H1 (cell line): ENCODE results near the gene SUPT20H. TPM values are rescaled to one million over a fixed set of nuclear protein-coding genes. Genes with fewer than 3 reads are reported as not detected.

Experiments
- CTCF ChIA-PET: fragments of 300-600 bp; sonication (Branson Sonifier 250); formaldehyde crosslinking; loops from one replicate; lab custom pipeline; 2021; ENCODE audit not compliant: partially characterized antibody; lab: Charles Lee
- POLR2A ChIA-PET: fragments of 300-600 bp; sonication (Branson Sonifier 250); formaldehyde crosslinking; loops from one replicate; lab custom pipeline; 2021; ENCODE audit warnings: inconsistent platforms; ENCODE audit not compliant: partially characterized antibody; lab: Charles Lee
- DNase-seq, 2 experiments: peaks; one replicate each; pipeline versions ENCODE4 v3.0.0 to v3.0.0-alpha.2; 2010 to 2022; ENCODE audit warnings: low spot score in 2 of 2, low read depth in 1 of 2, mixed read lengths in 1 of 2
- FAIRE-seq: peaks from 2 replicates; lab custom pipeline; 2011; peaks lifted over from hg19 to GRCh38; lab: Jason Lieb, UNC
- H2AFZ ChIP-seq: 2 replicates; pipeline ENCODE4 v1.8.1; 2012; ENCODE audit warnings: low read length, inconsistent platforms
- H2AK5ac ChIP-seq: 2 replicates; pipeline ENCODE4 v1.6.1; 2013; ENCODE audit warnings: low read depth, low read length
- H2BK120ac ChIP-seq: replicated peaks from 2 replicates; pipeline ENCODE3; 2013; ENCODE audit warnings: low read depth, low read length, inconsistent platforms
- H2BK12ac ChIP-seq: 2 replicates; pipeline ENCODE4 v1.6.1; 2013; ENCODE audit warnings: low read depth, low read length
- H2BK15ac ChIP-seq: 2 replicates; pipeline ENCODE4 v1.6.1; 2013; ENCODE audit warnings: low read length
- H2BK20ac ChIP-seq: 2 replicates; pipeline ENCODE4 v1.6.1; 2013; ENCODE audit warnings: low read length
- H2BK5ac ChIP-seq: 2 replicates; pipeline ENCODE4 v1.6.1; 2013; ENCODE audit warnings: low read depth, low read length
- H3K14ac ChIP-seq: 2 replicates; pipeline ENCODE4 v1.6.1; 2013; ENCODE audit warnings: inconsistent platforms; ENCODE audit not compliant: insufficient read length
- H3K18ac ChIP-seq: 2 replicates; pipeline ENCODE4 v1.6.1; 2013; ENCODE audit warnings: low read length; ENCODE audit errors: extremely low read depth
- H3K23ac ChIP-seq: 2 replicates; pipeline ENCODE4 v1.6.1; 2013; ENCODE audit warnings: inconsistent platforms; ENCODE audit not compliant: insufficient read length
- H3K23me2 ChIP-seq: 2 replicates; pipeline ENCODE4 v1.6.1; 2013; ENCODE audit warnings: low read depth, low read length
- H3K27ac ChIP-seq: 2 replicates; pipeline ENCODE4 v1.6.1; 2011; ENCODE audit warnings: low read depth, low read length, inconsistent platforms
- H3K27me3 ChIP-seq, 4 experiments: replicated peaks in 1 of 4; 1 replicate in 1 of 4; 2 replicates in 3 of 4; pipeline versions ENCODE4 v1.6.1 to v1.8.1; 2011 to 2013; ENCODE audit warnings: low read length in 3 of 4, mild to moderate bottlenecking in 3 of 4, inconsistent platforms in 2 of 4, mixed read lengths in 2 of 4, moderate library complexity in 1 of 4; ENCODE audit not compliant: control insufficient read depth in 3 of 4, insufficient read depth in 3 of 4; ENCODE audit errors: extremely low read depth in 1 of 4
- H3K36me3 ChIP-seq, 4 experiments: 2 replicates each; pipeline versions ENCODE4 v1.6.1 to v1.8.1; 2011 to 2013; ENCODE audit warnings: mild to moderate bottlenecking in 4 of 4, low read length in 3 of 4, moderate library complexity in 2 of 4, control low read depth in 1 of 4, inconsistent platforms in 1 of 4; ENCODE audit not compliant: insufficient read depth in 4 of 4, control insufficient read depth in 2 of 4
- H3K4ac ChIP-seq: replicated peaks from 2 replicates; pipeline ENCODE3; 2013; ENCODE audit warnings: low read length, low read depth, mixed read lengths, inconsistent platforms; ENCODE audit not compliant: insufficient read length
- H3K4me1 ChIP-seq, 4 experiments: replicated peaks in 1 of 4; 1 replicate in 1 of 4; 2 replicates in 3 of 4; pipeline versions ENCODE4 v1.6.1 to v1.8.1; 2011 to 2013; ENCODE audit warnings: low read length in 3 of 4, inconsistent platforms in 2 of 4, mixed read lengths in 1 of 4; ENCODE audit not compliant: insufficient read depth in 4 of 4, control insufficient read depth in 3 of 4
- H3K4me2 ChIP-seq, 2 experiments: 2 replicates each; pipeline versions ENCODE4 v1.6.1 to v1.8.1; 2011 to 2013; ENCODE audit warnings: low read depth in 2 of 2, low read length in 2 of 2, control low read depth in 1 of 2, inconsistent platforms in 1 of 2, mild to moderate bottlenecking in 1 of 2; ENCODE audit not compliant: insufficient read depth in 1 of 2
- H3K4me3 ChIP-seq, 4 experiments: fragments of 200-600, 300-600 bp in 1 of 4; sonication (generic), shearing (Covaris generic), sonication (Bioruptor Twin) in 1 of 4; 2 replicates each; pipeline versions ENCODE4 v1.5.1 to v1.8.1; 2011 to 2016; ENCODE audit warnings: low read length in 4 of 4, low read depth in 3 of 4, control low read depth in 2 of 4, inconsistent platforms in 2 of 4, mild to moderate bottlenecking in 2 of 4, mixed read lengths in 1 of 4, moderate library complexity in 1 of 4; ENCODE audit not compliant: insufficient read depth in 2 of 4; ENCODE audit errors: extremely low read depth in 1 of 4
- H3K56ac ChIP-seq: replicated peaks from 2 replicates; pipeline ENCODE3; 2013; ENCODE audit warnings: low read depth, mild to moderate bottlenecking, mixed read lengths, low read length, inconsistent platforms; ENCODE audit not compliant: insufficient read length
- H3K79me1 ChIP-seq: 2 replicates; pipeline ENCODE4 v1.6.1; 2013; ENCODE audit warnings: low read depth, low read length, control low read depth
- H3K79me2 ChIP-seq, 2 experiments: 2 replicates each; pipeline versions ENCODE4 v1.6.1 to v1.8.1; 2012 to 2013; ENCODE audit warnings: low read length in 2 of 2, mild to moderate bottlenecking in 2 of 2, inconsistent platforms in 1 of 2; ENCODE audit not compliant: insufficient read depth in 2 of 2, control insufficient read depth in 1 of 2
- H3K9ac ChIP-seq, 4 experiments: replicated peaks in 1 of 4; 1 replicate in 1 of 4; 2 replicates in 3 of 4; pipeline versions ENCODE4 v1.6.1 to v1.8.1; 2011 to 2013; ENCODE audit warnings: low read depth in 3 of 4, low read length in 3 of 4, control low read depth in 2 of 4, mild to moderate bottlenecking in 2 of 4, moderate library complexity in 2 of 4, inconsistent platforms in 1 of 4; ENCODE audit errors: extremely low read depth in 1 of 4
- H3K9me3 ChIP-seq, 2 experiments: 2 replicates each; pipeline versions ENCODE4 v1.6.1 to v1.8.1; 2012 to 2013; ENCODE audit warnings: mild to moderate bottlenecking in 2 of 2, moderate library complexity in 2 of 2, control low read depth in 1 of 2, inconsistent platforms in 1 of 2, low read depth in 1 of 2, low read length in 1 of 2, mixed read lengths in 1 of 2; ENCODE audit not compliant: insufficient read depth in 2 of 2
- H4K20me1 ChIP-seq, 2 experiments: replicated peaks in 1 of 2; 2 replicates each; pipeline versions ENCODE3 to v1.8.1; 2011 to 2013; ENCODE audit warnings: inconsistent platforms in 2 of 2, low read length in 2 of 2, mild to moderate bottlenecking in 1 of 2; ENCODE audit not compliant: insufficient read depth in 2 of 2, control insufficient read depth in 1 of 2
- H4K5ac ChIP-seq: 2 replicates; pipeline ENCODE4 v1.6.1; 2013; ENCODE audit warnings: low read length, low read depth, mixed read lengths, inconsistent platforms; ENCODE audit not compliant: insufficient read length
- H4K8ac ChIP-seq: 2 replicates; pipeline ENCODE4 v1.8.0; 2013; ENCODE audit warnings: mild to moderate bottlenecking, moderate library complexity, low read length, inconsistent platforms; ENCODE audit not compliant: insufficient read depth; ENCODE audit errors: extremely low read depth
- H4K91ac ChIP-seq: replicated peaks from 2 replicates; pipeline ENCODE3; 2013; ENCODE audit warnings: low read length, mixed read lengths, inconsistent platforms; ENCODE audit not compliant: insufficient read length
- ATF2 ChIP-seq: IDR thresholded peaks from 2 replicates; pipeline ENCODE4 v1.6.1; 2012; ENCODE audit warnings: low read length, inconsistent platforms
- BCL11A ChIP-seq, 2 experiments: IDR thresholded peaks; one replicate each; pipeline ENCODE4 v1.6.1; 2011; ENCODE audit warnings: low read depth in 2 of 2, low read length in 2 of 2, mild to moderate bottlenecking in 2 of 2
- CBX5 ChIP-seq: fragments of 300-800, 300-1000 bp; sonication (generic); IDR thresholded peaks from 2 replicates; pipeline ENCODE4 v1.7.1; 2016; ENCODE audit warnings: antibody characterized with exemption, low read length, low read depth
- GABPA ChIP-seq: IDR thresholded peaks from 2 replicates; pipeline ENCODE4 v1.6.1; 2011; ENCODE audit warnings: mild to moderate bottlenecking, low read length, moderate library complexity, borderline replicate concordance; ENCODE audit not compliant: insufficient read depth
- HDAC2 ChIP-seq, 2 experiments: fragments of 300-600 bp in 1 of 2; sonication (generic) in 1 of 2; IDR thresholded peaks; 2 replicates each; pipeline ENCODE4 v1.6.1; 2011 to 2012; ENCODE audit warnings: low read depth in 2 of 2, low read length in 2 of 2, mild to moderate bottlenecking in 2 of 2, moderate library complexity in 2 of 2, borderline replicate concordance in 1 of 2, inconsistent platforms in 1 of 2
- KDM4A ChIP-seq: IDR thresholded peaks from one replicate; pipeline ENCODE4 v1.7.1; 2012; ENCODE audit warnings: low read depth, mild to moderate bottlenecking, moderate library complexity, low read length, inconsistent platforms; ENCODE audit not compliant: severe bottlenecking
- SIN3A ChIP-seq, 2 experiments: IDR thresholded peaks in 1 of 2; conservative IDR thresholded peaks in 1 of 2; 2 replicates each; pipeline ENCODE4 v1.6.1; 2011 to 2012; ENCODE audit warnings: low read length in 2 of 2, improper control_type of control experiment in 1 of 2, low read depth in 1 of 2, mild to moderate bottlenecking in 1 of 2
- SP4 ChIP-seq: IDR thresholded peaks from 2 replicates; pipeline ENCODE4 v1.6.1; 2012; ENCODE audit warnings: low read length, inconsistent platforms
- USF2 ChIP-seq: IDR thresholded peaks from 2 replicates; pipeline ENCODE4 v1.6.1; 2011; ENCODE audit warnings: low read length, improper control_type of control experiment
- ZNF274 ChIP-seq: IDR thresholded peaks from 2 replicates; pipeline ENCODE4 v1.7.0; 2012; ENCODE audit warnings: low read length, borderline replicate concordance; ENCODE audit errors: extremely low read depth
- WGBS, 2 experiments: shearing (Covaris generic) in 1 of 2; methylation state at CpG; one replicate each; pipeline versions ENCODE4 v1.1.6 to v1.1.7; 2013 to 2015; ENCODE audit warnings: low lambda C conversion rate in 2 of 2, mixed read lengths in 2 of 2, inconsistent platforms in 1 of 2, low coverage in 1 of 2, missing lambda C conversion rate in 1 of 2; ENCODE audit not compliant: insufficient replicate concordance in 2 of 2, insufficient coverage in 1 of 2, insufficient read length in 1 of 2; ENCODE audit errors: extremely low coverage in 1 of 2, missing lambda C conversion rate in 1 of 2; 5-methylcytosine and 5-hydroxymethylcytosine counted together
- polyA plus RNA-seq, 7 experiments: library from polyadenylated mRNA; depleted of rRNA in 3 of 7; stranded (reverse) in 5 of 7; unstranded in 2 of 7; fragments of >200 nt in 5 of 7; fragments of 200-250 nt in 2 of 7; gene quantifications; 1 replicate in 5 of 7; 2 replicates in 1 of 7; 4 replicates in 1 of 7; pipeline versions ENCODE4 v1.2.1 to v1.2.3, GENCODE V29; 2011 to 2013; ENCODE audit warnings: missing spikeins in 2 of 7, mixed read lengths in 2 of 7
- total RNA-seq: library from RNA; stranded (reverse); fragmentation: NEBNext Ultra II Directional; extraction: Animal tissue kit (Norgen Biotek cat#: 25700); gene quantifications from 2 replicates; pipeline ENCODE4 v1.2.1, GENCODE V29; 2021

SUPT20H gene
- total and polyA plus RNA-seq, 2 of the 8 experiments (the other 6 are each of a cell fraction or from before 2014, with no cell fraction given), result 69.2 to 75.1 TPM

GRCh38 chr13:37027639-37028038 lies 31.8 kb downstream of the SUPT20H start:
- ChIA-PET CTCF (no interaction called here), POLR2A (interaction anchor here (1.3 kb wide), 1 partner anchor 27 kb away, joined by 5 read pairs; the partner anchor contains the start of gene EXOSC8)
- FAIRE-seq (no peak), DNase-seq (no peak)
- Histone ChIP-seq H3K4ac (no peak overlapping the region), H4K91ac (no peak overlapping the region), H2AK5ac (no peak overlapping the region), H2BK5ac (no peak overlapping the region), H3K27me3 (no peaks in the 10 kb centered on the region), H3K79me1 (no peaks in the 10 kb centered on the region), H3K23ac (no peak overlapping the region), H3K36me3 (peaks cover 14 to 93% (median 37%) of the 10 kb centered on the region in 4 experiments), H3K4me2 (no peak overlapping the region), H2BK20ac (no peak overlapping the region), H2BK120ac (no peak overlapping the region), H3K56ac (no peak overlapping the region), H2BK15ac (no peak overlapping the region), H4K5ac (no peak overlapping the region), H3K9me3 (no peaks in the 10 kb centered on the region), H3K4me3 (no peak overlapping the region), H4K8ac (no peak overlapping the region), H2BK12ac (no peak overlapping the region), H3K4me1 (no peaks in the 10 kb centered on the region), H3K79me2 (no peaks in the 10 kb centered on the region), H3K14ac (no peak overlapping the region), H3K23me2 (no peaks in the 10 kb centered on the region), H4K20me1 (peaks cover 2 to 4% of the 10 kb centered on the region in 2 experiments), H3K9ac (no peak overlapping the region), H2AFZ (no peak overlapping the region), H3K27ac (no peak overlapping the region), H3K18ac (no peak overlapping the region)
- 89% methylated on average over 2 of the region's 2 CpGs; no CpG with 5 or more reads in 1 of the 2 experiments for WGBS, 2 experiments
- no peak for TF ChIP-seq CBX5
- TF ChIP-seq GABPA, result no peak
- no peak for TF ChIP-seq KDM4A
- TF ChIP-seq SIN3A (conservative IDR thresholded peaks at IDR 0.05 in 1 of 2, IDR thresholded peaks at IDR 0.05 in 1 of 2; ENCODE audit: low read depth in 1 of 2, low read length in 2 of 2), result no peak
- TF ChIP-seq ATF2, result no peak
- TF ChIP-seq SP4, result no peak
- no peak for TF ChIP-seq BCL11A (IDR thresholded peaks at IDR 0.05; ENCODE audit: low read depth in 2 of 2, low read length in 2 of 2)
- TF ChIP-seq USF2, result no peak
- TF ChIP-seq HDAC2 (IDR thresholded peaks at IDR 0.05; ENCODE audit: borderline replicate concordance in 1 of 2, low read depth in 2 of 2, low read length in 2 of 2), result no peak
- TF ChIP-seq ZNF274, result no peak
